Neural cell (in vitro differentiated cells): ENCODE data around the gene HIVEP2.

ENCODE experiments used
- EP300 ChIP-seq: fragments of 450-650 bp; conservative IDR thresholded peaks from 2 replicates; pipeline ENCODE4 v1.6.1; 2014; ENCODE audit warnings: antibody characterized with exemption, mild to moderate bottlenecking, moderate library complexity; ENCODE audit not compliant: poor library complexity, severe bottlenecking
- EZH2 ChIP-seq: fragments of 200-600, 300-800 bp; shearing (Covaris generic), sonication (generic); IDR thresholded peaks from 2 replicates; pipeline ENCODE4 v1.6.1; 2014; ENCODE audit warnings: antibody characterized with exemption, low read length, borderline replicate concordance, mild to moderate bottlenecking; ENCODE audit not compliant: insufficient read depth, poor library complexity, severe bottlenecking
- MXI1 ChIP-seq: fragments of 450-650 bp; conservative IDR thresholded peaks from 2 replicates; pipeline ENCODE4 v1.6.1; 2014; ENCODE audit warnings: antibody characterized with exemption, mild to moderate bottlenecking; ENCODE audit not compliant: poor library complexity, severe bottlenecking
- POLR2AphosphoS5 ChIP-seq: IDR thresholded peaks from 2 replicates; pipeline ENCODE4 v1.6.1; 2012
- SMC3 ChIP-seq: fragments of 450-650 bp; conservative IDR thresholded peaks from 2 replicates; pipeline ENCODE4 v1.6.1; 2014; ENCODE audit warnings: antibody characterized with exemption, mild to moderate bottlenecking, moderate library complexity; ENCODE audit not compliant: poor library complexity
- TAF1 ChIP-seq: IDR thresholded peaks from 2 replicates; pipeline ENCODE4 v1.6.1; 2012; ENCODE audit warnings: low read depth
- TF ChIP-seq, protein P1 (sequence below): fragments of 450-650 bp; IDR thresholded peaks from 2 replicates; pipeline ENCODE4 v1.5.1; 2014; ENCODE audit warnings: antibody characterized with exemption, mild to moderate bottlenecking, moderate library complexity; ENCODE audit not compliant: poor library complexity, severe bottlenecking
- TF ChIP-seq, protein P2 (sequence below): IDR thresholded peaks from 2 replicates; pipeline ENCODE4 v1.6.1; 2012; ENCODE audit warnings: borderline replicate concordance

DNA sequence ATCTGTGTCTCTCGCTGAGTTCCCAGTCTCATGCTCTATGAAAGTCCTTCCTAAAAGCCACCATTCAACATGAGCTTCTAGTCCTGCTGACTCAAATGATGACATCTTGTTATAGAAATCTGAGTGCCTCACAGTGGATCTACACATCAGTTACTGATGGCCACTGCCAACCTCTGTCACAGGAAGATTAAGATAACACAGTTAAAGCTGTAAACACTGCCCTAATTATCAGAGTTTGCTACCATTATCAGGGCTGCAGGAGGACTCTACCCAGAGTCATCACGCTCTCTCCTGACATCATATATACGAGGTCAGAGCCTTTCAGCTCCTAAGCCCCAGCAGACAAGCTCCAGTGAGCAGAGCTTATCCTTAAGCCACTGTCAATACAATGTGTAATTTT is 63.2 kb downstream of the HIVEP2 start:
- TF ChIP-seq, protein P1, sequence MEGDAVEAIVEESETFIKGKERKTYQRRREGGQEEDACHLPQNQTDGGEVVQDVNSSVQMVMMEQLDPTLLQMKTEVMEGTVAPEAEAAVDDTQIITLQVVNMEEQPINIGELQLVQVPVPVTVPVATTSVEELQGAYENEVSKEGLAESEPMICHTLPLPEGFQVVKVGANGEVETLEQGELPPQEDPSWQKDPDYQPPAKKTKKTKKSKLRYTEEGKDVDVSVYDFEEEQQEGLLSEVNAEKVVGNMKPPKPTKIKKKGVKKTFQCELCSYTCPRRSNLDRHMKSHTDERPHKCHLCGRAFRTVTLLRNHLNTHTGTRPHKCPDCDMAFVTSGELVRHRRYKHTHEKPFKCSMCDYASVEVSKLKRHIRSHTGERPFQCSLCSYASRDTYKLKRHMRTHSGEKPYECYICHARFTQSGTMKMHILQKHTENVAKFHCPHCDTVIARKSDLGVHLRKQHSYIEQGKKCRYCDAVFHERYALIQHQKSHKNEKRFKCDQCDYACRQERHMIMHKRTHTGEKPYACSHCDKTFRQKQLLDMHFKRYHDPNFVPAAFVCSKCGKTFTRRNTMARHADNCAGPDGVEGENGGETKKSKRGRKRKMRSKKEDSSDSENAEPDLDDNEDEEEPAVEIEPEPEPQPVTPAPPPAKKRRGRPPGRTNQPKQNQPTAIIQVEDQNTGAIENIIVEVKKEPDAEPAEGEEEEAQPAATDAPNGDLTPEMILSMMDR: no peak
- TF ChIP-seq EP300 (no peak), EZH2 (no peak), TAF1 (no peak), SMC3 (no peak), POLR2AphosphoS5 (no peak), MXI1 (no peak)
- TF ChIP-seq, protein P2, sequence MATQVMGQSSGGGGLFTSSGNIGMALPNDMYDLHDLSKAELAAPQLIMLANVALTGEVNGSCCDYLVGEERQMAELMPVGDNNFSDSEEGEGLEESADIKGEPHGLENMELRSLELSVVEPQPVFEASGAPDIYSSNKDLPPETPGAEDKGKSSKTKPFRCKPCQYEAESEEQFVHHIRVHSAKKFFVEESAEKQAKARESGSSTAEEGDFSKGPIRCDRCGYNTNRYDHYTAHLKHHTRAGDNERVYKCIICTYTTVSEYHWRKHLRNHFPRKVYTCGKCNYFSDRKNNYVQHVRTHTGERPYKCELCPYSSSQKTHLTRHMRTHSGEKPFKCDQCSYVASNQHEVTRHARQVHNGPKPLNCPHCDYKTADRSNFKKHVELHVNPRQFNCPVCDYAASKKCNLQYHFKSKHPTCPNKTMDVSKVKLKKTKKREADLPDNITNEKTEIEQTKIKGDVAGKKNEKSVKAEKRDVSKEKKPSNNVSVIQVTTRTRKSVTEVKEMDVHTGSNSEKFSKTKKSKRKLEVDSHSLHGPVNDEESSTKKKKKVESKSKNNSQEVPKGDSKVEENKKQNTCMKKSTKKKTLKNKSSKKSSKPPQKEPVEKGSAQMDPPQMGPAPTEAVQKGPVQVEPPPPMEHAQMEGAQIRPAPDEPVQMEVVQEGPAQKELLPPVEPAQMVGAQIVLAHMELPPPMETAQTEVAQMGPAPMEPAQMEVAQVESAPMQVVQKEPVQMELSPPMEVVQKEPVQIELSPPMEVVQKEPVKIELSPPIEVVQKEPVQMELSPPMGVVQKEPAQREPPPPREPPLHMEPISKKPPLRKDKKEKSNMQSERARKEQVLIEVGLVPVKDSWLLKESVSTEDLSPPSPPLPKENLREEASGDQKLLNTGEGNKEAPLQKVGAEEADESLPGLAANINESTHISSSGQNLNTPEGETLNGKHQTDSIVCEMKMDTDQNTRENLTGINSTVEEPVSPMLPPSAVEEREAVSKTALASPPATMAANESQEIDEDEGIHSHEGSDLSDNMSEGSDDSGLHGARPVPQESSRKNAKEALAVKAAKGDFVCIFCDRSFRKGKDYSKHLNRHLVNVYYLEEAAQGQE: no peak
